Lower leg skin (tissue), 4 donors: Measurements from ENCODE around the gene RPS6KA4. TPM values are rescaled to one million over a fixed set of nuclear protein-coding genes. Genes with fewer than 3 reads are reported as not detected.

Experiments
- DNase-seq, 2 donors: peaks; one replicate each; pipeline ENCODE4 v3.0.0-alpha.2; 2019; ENCODE audit warnings: low spot score in 2 of 2
- H3K4me3 ChIP-seq: fragments of 200-600 bp; sonication (generic); 2 replicates; pipeline ENCODE4 v1.5.1; 2017; ENCODE audit warnings: mild to moderate bottlenecking, low read depth; ENCODE audit not compliant: poor library complexity, severe bottlenecking
- POLR2A ChIP-seq, 2 donors: fragments of 450-650 bp; IDR thresholded peaks; one replicate each; pipeline ENCODE4 v1.6.1; 2016 to 2017; ENCODE audit warnings: antibody characterized with exemption in 2 of 2, mild to moderate bottlenecking in 1 of 2, moderate library complexity in 1 of 2
- WGBS, 2 donors: methylation state at CpG; one replicate each; pipeline ENCODE4 v1.1.5; 2018; 5-methylcytosine and 5-hydroxymethylcytosine counted together
- intact Hi-C: fragments of 100-400 bp; cut with DNase I; formaldehyde crosslinking; loops from one replicate; pipeline ENCODE4 v1.15.0; 2023; ENCODE audit warnings: low total_unique reads
- total RNA-seq, 4 donors: library from RNA; depleted of rRNA; stranded (reverse); fragments of >200 nt; gene quantifications; one replicate each; pipeline ENCODE4 v1.1.0, GENCODE V29; 2016
- TF ChIP-seq, protein P1 (sequence below), 3 donors: fragments of 450-650 bp; IDR thresholded peaks; one replicate each; pipeline ENCODE4 v1.5.1; 2016; ENCODE audit warnings: antibody characterized with exemption in 3 of 3, mild to moderate bottlenecking in 3 of 3, moderate library complexity in 2 of 3

Gene RPS6KA4
- total RNA-seq, 4 donors from 2014 or later, result 39.4 to 77.4 (median 49.2) TPM

- 91 to 94% methylated on average over 2 to 3 of the region's 3 CpGs for WGBS, 2 donors
- intact Hi-C loops, result no loop called here
- no peak for DNase-seq
- TF ChIP-seq, protein P1, sequence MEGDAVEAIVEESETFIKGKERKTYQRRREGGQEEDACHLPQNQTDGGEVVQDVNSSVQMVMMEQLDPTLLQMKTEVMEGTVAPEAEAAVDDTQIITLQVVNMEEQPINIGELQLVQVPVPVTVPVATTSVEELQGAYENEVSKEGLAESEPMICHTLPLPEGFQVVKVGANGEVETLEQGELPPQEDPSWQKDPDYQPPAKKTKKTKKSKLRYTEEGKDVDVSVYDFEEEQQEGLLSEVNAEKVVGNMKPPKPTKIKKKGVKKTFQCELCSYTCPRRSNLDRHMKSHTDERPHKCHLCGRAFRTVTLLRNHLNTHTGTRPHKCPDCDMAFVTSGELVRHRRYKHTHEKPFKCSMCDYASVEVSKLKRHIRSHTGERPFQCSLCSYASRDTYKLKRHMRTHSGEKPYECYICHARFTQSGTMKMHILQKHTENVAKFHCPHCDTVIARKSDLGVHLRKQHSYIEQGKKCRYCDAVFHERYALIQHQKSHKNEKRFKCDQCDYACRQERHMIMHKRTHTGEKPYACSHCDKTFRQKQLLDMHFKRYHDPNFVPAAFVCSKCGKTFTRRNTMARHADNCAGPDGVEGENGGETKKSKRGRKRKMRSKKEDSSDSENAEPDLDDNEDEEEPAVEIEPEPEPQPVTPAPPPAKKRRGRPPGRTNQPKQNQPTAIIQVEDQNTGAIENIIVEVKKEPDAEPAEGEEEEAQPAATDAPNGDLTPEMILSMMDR (IDR thresholded peaks at IDR 0.05), result no peak
- TF ChIP-seq POLR2A (IDR thresholded peaks at IDR 0.05), result no peak
- no peak overlapping the region for H3K4me3 ChIP-seq
Observed at GRCh38 chr11:64390558-64390957, 31.6 kb downstream of the RPS6KA4 start.

- 84 to 89% methylated on average over 3 of the region's 3 CpGs for WGBS, 2 donors
- no peak for TF ChIP-seq POLR2A (IDR thresholded peaks at IDR 0.05)
- TF ChIP-seq, protein P1 (IDR thresholded peaks at IDR 0.05), result no peak
- no peak overlapping the region for H3K4me3 ChIP-seq
- intact Hi-C loops, result no loop called here
- DNase-seq, result no peak
Observed at GRCh38 chr11:64391839-64392238, 32.9 kb downstream of the RPS6KA4 start.

DNA sequence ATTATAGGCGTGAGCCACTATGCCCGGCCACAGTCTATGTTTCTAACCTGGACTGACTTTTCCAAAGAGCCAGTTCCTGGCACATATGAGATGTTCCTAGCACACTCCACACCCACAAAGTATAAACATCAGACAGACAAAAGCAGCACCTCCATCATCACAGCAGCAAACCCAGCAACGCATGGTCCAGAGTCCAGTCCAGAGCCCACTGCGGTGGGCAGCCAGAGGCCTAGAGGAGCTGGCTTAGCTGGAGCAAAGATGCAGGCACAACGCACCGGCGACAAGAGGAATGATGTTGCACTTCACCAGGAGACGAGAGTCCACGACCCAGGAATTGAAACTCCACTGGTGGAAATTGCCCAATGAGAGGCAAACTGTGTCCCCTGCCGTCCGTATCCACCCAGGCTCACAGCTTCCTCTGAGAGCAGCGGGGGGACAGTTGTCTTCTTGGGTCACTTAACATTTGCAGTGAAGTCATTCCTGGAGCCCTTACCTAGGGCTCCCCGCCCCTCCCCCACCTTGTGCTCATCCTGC, 36.6 kb downstream of the RPS6KA4 start:
- TF ChIP-seq POLR2A (IDR thresholded peaks at IDR 0.05), result no peak
- TF ChIP-seq, protein P1 (IDR thresholded peaks at IDR 0.05), result no peak
- H3K4me3 ChIP-seq, result no peak overlapping the region
- no peak for DNase-seq
- intact Hi-C loops, result no loop called here
- WGBS, 2 donors, result 75 to 77% methylated on average over 13 of the region's 13 CpGs

DNA sequence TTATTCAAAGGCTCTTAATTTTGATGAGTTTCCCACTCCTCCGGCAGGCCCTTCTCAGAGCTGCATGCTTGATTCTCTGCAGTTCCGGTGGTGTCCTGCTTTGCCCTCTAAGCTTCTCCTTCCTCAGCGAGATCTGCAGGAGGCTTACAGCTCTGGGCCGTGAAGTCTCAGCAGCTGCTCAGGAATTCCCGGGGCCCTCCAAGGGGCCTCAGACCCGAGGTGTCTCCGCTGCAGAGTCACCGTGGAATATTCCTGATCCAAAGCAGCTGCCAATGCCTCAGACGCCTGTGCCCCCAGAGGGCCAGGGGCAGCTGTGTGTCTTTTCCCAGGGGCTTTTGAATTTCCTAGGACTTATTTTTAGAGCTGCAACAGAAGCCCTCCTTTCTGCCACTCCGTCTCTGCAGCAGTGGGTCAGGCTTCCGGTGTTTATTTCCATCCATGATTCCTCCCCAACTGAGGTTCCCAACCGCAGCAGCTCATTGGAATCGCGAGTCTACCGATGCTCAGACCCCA, 37.2 kb downstream of the RPS6KA4 start:
- TF ChIP-seq, protein P1 (IDR thresholded peaks at IDR 0.05), result no peak
- no peak for TF ChIP-seq POLR2A (IDR thresholded peaks at IDR 0.05)
- no peak for DNase-seq
- WGBS, 2 donors, result 36 to 38% methylated on average over 12 to 15 of the region's 15 CpGs
- no peak overlapping the region for H3K4me3 ChIP-seq
- intact Hi-C loops, result no loop called here

DNA sequence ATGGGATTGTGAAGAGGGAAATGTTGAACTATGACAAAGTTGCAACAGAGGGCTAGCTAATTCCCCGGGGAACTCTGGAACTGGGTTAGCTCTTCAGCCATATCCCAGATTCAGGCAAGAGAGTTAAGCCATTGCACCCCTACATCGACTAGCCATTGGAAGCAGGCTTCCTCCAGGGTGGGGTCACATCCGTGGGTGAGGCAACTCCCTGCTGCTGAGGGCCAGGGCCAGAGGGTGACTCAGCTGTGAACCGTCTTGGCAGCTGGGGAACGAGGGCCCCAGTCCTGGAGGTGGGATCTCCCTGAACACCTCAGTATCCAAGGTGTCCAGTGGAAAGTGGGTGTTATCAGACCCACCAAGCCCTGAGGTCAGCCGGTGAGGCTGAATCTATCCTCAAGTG, 41.1 kb downstream of the RPS6KA4 start:
- TF ChIP-seq, protein P1 (IDR thresholded peaks at IDR 0.05), result no peak
- no peak for TF ChIP-seq POLR2A (IDR thresholded peaks at IDR 0.05)
- 31 to 59% methylated on average over 4 to 6 of the region's 6 CpGs for WGBS, 2 donors

DNA sequence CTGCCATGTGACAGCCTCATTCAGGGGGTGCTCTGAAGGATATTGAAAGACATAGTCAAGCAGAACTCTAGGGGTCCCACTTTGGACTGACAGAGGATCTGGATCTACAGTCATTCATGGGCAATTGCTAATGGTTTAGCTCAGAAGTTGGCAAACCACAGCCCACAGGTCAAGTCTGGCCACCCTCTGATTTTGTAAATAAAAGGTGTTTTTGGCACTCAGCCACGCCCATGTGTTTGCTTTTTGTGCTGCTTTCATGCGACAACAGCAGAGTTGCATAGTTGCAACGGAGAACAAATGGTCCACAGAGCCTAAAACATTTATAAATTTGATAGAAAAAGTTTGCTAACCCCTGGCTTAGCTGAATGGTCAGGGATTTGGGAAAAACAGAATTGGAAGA, 41.7 kb downstream of the RPS6KA4 start:
- WGBS, 2 donors, result 74 to 82% methylated on average over 3 of the region's 3 CpGs
- no peak overlapping the region for H3K4me3 ChIP-seq
- TF ChIP-seq POLR2A (IDR thresholded peaks at IDR 0.05), result no peak
- TF ChIP-seq, protein P1 (IDR thresholded peaks at IDR 0.05), result no peak
- intact Hi-C loops, result no loop called here
- DNase-seq, result no peak

More for the DNA sequence above, 41.1 kb downstream of the RPS6KA4 start:
- H3K4me3 ChIP-seq, result no peak overlapping the region
- no peak for DNase-seq
- intact Hi-C loops, result no loop called here
